GM12801 (cell line): ENCODE data around the gene NOP14.

Experiments
- CTCF ChIP-seq: IDR thresholded peaks from one replicate; pipeline ENCODE4 v1.5.1; 2011; ENCODE audit warnings: control low read depth; ENCODE audit not compliant: insufficient read length; ENCODE audit errors: extremely low read depth

The NOP14 gene

GRCh38 chr4:2927696-2928075 lies 35.5 kb downstream of the NOP14 start:
- TF ChIP-seq CTCF: no peak

GRCh38 chr4:2927016-2927695 lies 36.0 kb downstream of the NOP14 start:
- no peak for TF ChIP-seq CTCF

GRCh38 chr4:2925931-2926860 lies 37.0 kb downstream of the NOP14 start:
- TF ChIP-seq CTCF: no peak

GRCh38 chr4:2925496-2925895 lies 37.7 kb downstream of the NOP14 start:
- TF ChIP-seq CTCF: no peak

- no peak for TF ChIP-seq CTCF
Measured at GRCh38 chr4:2924765-2925301, 38.4 kb downstream of the NOP14 start.

GRCh38 chr4:2924286-2924685 lies 38.9 kb downstream of the NOP14 start:
- TF ChIP-seq CTCF: no peak

- no peak for TF ChIP-seq CTCF
Measured at GRCh38 chr4:2923668-2924173, 39.5 kb downstream of the NOP14 start.
